Measurements from ENCODE around the gene PHF3.

PHF3 gene

GRCh38 chr6:63683071-63683603 lies 47.5 kb downstream of the PHF3 start:
- Histone ChIP-seq H3K79me2 (ENCODE audit: insufficient read depth, low read length) (peaks cover 38% of the 10 kb centered on the region), H4K20me1 (ENCODE audit: low read depth, low read length) (no peaks in the 10 kb centered on the region), H3F3A (ENCODE audit: insufficient read depth) (peaks cover 12% of the 10 kb centered on the region; the same call in 1 of the 2 replicates), H3K27me3 (ENCODE audit: low read length) (no peaks in the 10 kb centered on the region), H3K9ac (ENCODE audit: low read length) (no peak overlapping the region), H3K4me2 (ENCODE audit: low read depth, low read length, poor library complexity, severe bottlenecking) (peak overlapping the region; percentile 21), H3K4me3 (ENCODE audit: insufficient read depth, low read length, poor library complexity, severe bottlenecking) (no peak overlapping the region), H3K27ac (ENCODE audit: low read depth, low read length) (no peak overlapping the region), H3K9me3 (ENCODE audit: insufficient read depth, low read length) (no peaks in the 10 kb centered on the region), H2AFZ (ENCODE audit: low read depth, low read length, severe bottlenecking) (no peak overlapping the region), H3K9me2 (replicated peaks; ENCODE audit: insufficient read depth, low read length) (no peaks in the 10 kb centered on the region), H3K36me3 (ENCODE audit: low read length) (peaks cover 20% of the 10 kb centered on the region; the same call in 1 of the 2 replicates)
- no peak for TF ChIP-seq CTCF (IDR thresholded peaks at IDR 0.05; ENCODE audit: insufficient read depth, low read length, poor library complexity, severe bottlenecking)

- peaks cover 19% of the 10 kb centered on the region; the same call in 1 of the 2 replicates for H3K36me3 ChIP-seq (ENCODE audit: low read length)
- no peaks in the 10 kb centered on the region for H3K9me2 ChIP-seq (replicated peaks; ENCODE audit: insufficient read depth, low read length)
- no peaks in the 10 kb centered on the region for H4K20me1 ChIP-seq (ENCODE audit: low read depth, low read length)
- H3K27me3 ChIP-seq (ENCODE audit: low read length), result no peaks in the 10 kb centered on the region
- TF ChIP-seq CTCF (IDR thresholded peaks at IDR 0.05; ENCODE audit: insufficient read depth, low read length, poor library complexity, severe bottlenecking), result no peak
- no peak for TF ChIP-seq EZH2phosphoT487 (conservative IDR thresholded peaks at IDR 0.05; ENCODE audit: low read length)
- peak overlapping the region; percentile 40 for H3K27ac ChIP-seq (ENCODE audit: low read depth, low read length)
- H2AFZ ChIP-seq (ENCODE audit: low read depth, low read length, severe bottlenecking), result no peak overlapping the region
- H3K4me3 ChIP-seq (ENCODE audit: insufficient read depth, low read length, poor library complexity, severe bottlenecking), result no peak overlapping the region
- H3K9me3 ChIP-seq (ENCODE audit: insufficient read depth, low read length), result no peaks in the 10 kb centered on the region
- peak overlapping the region; percentile 24 for H3K4me2 ChIP-seq (ENCODE audit: low read depth, low read length, poor library complexity, severe bottlenecking)
- H3F3A ChIP-seq (ENCODE audit: insufficient read depth), result peaks cover 12% of the 10 kb centered on the region; the same call in 1 of the 2 replicates
- H3K79me2 ChIP-seq (ENCODE audit: insufficient read depth, low read length), result peaks cover 23% of the 10 kb centered on the region
- no peak overlapping the region for H3K9ac ChIP-seq (ENCODE audit: low read length)
These were observed 50.1 kb downstream of the PHF3 start for GRCh38 chr6:63685446-63686379.

DNA sequence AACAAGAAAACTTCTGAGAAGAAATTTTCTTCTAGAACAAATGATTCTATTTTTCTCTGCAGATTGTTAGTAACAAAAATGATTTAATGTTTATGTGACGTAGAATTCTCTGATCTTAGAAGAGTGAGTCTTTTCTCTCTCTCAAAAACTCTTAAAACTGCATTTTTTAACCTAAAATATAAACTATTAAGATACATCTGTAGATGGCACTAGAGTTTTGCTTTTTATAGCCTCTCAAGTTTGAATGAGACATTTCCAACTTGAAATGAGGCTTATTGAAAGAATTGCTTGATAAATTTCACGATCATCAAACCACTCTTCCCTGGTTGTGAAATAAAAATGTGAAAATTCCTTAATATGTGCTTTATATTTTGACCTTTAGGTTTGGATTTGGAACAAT lies 53.8 kb downstream of the PHF3 start:
- Histone ChIP-seq H3K9ac (ENCODE audit: low read length) (no peak overlapping the region), H2AFZ (ENCODE audit: low read depth, low read length, severe bottlenecking) (no peak overlapping the region), H3K9me2 (replicated peaks; ENCODE audit: insufficient read depth, low read length) (no peaks in the 10 kb centered on the region), H4K20me1 (ENCODE audit: low read depth, low read length) (no peaks in the 10 kb centered on the region), H3K36me3 (ENCODE audit: low read length) (peaks cover 6% of the 10 kb centered on the region; the same call in 1 of the 2 replicates), H3F3A (ENCODE audit: insufficient read depth) (peaks cover 12% of the 10 kb centered on the region; the same call in 1 of the 2 replicates), H3K79me2 (ENCODE audit: insufficient read depth, low read length) (no peaks in the 10 kb centered on the region), H3K9me3 (ENCODE audit: insufficient read depth, low read length) (no peaks in the 10 kb centered on the region), H3K4me2 (ENCODE audit: low read depth, low read length, poor library complexity, severe bottlenecking) (no peak overlapping the region), H3K27me3 (ENCODE audit: low read length) (no peaks in the 10 kb centered on the region), H3K27ac (ENCODE audit: low read depth, low read length) (no peak overlapping the region), H3K4me3 (ENCODE audit: insufficient read depth, low read length, poor library complexity, severe bottlenecking) (no peak overlapping the region)
- TF ChIP-seq EZH2phosphoT487 (conservative IDR thresholded peaks at IDR 0.05; ENCODE audit: low read length), result no peak
- no peak for TF ChIP-seq CTCF (IDR thresholded peaks at IDR 0.05; ENCODE audit: insufficient read depth, low read length, poor library complexity, severe bottlenecking)
